GM18907 (cell line): Measurements from ENCODE around the gene PACSIN3.

Source experiments
- ATAC-seq: cut with Tn5 transposase; IDR thresholded peaks from one replicate; pipeline ENCODE4 v1.9.1; 2021; ENCODE audit warnings: mild to moderate bottlenecking, moderate library complexity; ENCODE audit not compliant: unreplicated experiment

Gene PACSIN3

DNA sequence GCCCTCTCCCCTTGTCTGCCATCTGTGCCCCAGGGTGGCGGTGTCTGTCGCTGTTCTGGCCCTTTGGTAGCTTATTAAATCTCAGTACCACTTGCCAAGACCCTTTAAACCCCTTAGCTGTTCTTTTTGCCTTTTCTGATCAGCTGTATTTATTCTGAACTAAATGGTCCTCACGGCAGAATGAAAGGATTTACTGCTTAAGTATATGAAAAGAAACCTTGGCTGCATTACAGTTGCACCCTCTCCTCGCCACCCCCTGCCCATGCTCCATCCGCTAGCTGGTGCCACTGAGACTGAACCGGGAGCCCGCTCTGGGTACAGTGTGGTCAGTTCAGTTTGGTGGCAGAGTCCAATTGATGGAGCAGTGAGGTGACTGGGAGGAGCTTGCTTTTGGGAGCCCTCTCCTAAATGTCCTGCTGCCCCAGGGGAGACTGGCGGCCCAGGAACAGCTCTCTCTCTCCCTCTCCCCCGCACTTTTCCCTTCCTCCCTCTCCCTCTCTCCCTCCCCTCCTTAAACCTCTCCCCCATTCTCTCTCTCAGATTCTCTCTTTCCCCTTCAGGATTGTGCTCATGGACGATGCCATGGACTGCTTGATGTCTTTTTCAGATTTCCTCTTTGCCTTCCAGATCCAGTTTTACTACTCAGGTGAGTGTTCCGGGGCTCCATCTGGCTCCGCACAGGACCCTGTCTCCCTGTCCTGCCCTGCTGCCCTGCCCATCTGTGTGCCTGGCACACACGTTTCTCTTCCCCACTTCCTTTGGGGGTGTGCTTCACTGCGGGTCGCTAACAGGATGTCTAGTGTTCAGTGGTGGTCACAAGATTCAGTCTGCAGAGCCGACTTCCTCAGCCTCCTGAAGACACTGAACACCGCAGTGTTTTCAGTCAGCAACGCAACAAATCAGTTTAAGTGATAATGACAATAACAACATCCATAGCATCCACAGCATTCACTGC, 31.3 kb downstream of the PACSIN3 start:
- ATAC-seq = no peak

DNA sequence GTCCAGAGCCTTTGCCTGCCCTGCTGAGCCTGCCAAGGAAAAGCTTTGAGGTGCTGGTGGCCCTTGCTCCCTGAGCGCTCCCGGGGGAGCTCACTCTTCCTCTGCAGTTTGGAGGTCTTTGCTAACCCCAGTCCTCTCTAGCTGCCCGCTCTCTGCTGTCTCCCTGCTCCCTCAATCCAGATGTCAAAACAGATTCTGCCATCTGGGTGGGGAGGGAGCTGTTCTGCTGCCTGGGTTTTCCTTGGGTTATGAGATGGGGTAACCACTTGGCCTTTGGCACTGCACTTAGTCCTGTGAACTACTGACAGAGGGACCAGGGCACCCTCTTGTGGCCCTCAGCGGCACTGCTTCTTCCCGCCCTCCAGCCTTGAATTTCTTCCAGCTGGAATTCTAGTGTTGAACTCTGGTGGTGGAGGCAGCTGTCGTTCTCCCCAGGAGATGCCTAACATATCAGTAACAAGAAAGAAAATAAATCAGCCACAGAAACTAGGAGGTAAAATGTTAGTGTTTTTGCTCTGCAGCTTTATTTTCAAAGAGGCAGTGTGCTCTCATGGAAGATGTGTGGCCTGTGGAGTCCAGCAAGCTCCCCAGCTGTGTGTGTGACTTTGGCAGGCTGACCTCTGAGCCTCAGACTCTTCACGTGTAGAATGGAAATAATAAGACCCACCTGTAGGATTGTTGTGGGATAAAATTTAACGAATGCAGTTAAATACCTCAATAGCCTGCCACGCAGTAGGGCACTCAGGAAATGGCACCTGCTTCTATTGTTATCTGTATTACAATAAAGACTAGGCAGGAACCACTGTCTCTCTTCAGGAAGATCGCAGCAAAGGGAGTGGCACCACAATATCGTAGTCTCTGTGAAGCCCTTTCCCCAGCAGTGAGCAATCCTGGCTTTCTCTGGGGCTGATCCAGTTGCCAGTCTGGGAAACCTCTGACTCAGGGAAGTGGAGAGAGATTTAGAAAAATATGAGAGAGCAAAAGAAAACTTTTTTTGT, 33.0 kb downstream of the PACSIN3 start:
- peak; percentile 56 for ATAC-seq

DNA sequence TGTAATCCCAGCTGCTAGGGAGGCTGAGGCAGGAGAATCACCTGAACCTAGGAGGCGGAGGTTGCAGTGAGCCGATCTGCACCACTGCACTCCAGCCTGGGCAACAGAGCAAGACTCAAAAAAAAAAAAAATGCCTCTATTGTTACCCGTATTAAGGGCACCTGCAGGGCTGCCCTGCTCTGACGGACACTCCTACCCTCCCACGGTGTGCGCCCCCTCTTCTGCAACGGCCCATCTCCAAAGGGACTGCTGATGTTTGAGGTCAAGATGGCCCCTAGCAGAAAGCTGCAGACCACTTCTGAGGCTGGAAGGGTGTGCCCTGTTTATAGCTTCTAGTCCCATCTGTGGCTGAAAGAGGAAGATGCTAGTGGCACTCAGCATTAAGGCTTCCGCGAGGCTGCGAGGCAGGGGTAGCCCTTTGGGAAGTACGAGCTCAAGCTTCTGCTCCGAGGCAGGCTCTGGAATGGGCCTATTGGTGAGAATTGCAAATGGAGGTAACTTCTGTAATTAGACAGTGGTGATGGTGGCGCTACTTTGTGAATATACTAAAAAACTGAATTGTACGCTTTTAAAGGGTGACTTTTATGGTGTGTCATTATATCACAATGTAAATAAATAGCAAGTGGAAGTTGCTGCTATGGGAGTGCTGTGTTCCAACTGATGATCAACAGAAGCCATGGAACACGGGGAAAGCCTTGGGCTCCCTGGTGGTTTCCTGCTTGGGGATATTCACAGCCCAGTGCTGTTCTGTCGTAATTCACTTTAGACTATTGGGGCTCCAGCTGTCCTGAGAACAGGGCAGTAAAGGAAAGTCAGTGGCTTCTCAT, 33.9 kb downstream of the PACSIN3 start:
- no peak for ATAC-seq

DNA sequence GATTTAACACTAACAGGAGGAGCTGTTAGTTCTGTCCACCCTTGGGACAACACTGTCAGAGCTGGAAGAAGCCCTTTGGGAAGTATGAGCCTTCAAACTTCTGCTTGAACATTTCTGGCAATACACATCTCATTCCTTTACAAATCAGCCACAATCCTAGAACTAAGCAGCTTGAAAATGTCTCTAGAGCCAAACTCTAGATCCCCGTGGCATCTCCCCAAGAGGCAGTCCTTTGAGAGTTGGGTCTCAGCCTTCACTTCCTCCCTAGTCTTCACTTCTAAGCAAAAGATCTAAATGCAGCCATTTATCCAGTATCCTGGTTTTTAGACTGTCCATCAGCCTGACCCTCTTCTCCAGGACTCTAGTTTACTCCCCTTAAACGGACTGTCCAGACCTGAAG, 36.5 kb downstream of the PACSIN3 start:
- ATAC-seq = no peak

DNA sequence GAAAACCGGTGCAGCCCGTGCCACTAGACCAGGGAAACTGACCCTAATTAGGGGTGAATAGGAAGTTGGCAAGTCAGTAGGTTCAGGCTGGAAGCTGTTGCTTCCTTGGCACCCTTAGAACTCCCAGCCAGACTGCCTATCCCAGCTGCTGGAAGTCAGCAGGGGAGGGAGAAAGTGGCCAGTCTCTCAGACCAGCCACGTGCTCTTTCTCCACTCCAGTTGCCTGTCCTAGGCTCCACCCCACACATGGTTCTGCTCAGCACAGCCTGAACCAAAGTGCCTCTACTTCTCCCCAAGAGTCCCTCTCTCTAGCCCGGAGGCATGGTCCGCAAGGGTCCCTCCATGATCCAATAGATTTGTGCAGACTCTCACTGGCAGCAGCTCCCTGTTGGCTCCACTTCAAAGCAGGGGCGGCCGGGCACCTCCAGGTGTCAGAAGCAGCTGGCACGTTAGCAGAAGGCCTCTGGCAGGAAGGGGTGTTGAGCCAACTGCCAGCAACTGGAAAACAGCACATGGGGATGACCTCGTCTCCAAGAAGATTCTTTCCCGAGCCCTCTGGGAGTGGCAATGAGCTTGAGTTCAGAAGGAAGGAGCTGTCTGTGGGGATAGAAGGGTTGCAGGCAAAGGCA, 37.2 kb downstream of the PACSIN3 start:
- ATAC-seq = no peak

DNA sequence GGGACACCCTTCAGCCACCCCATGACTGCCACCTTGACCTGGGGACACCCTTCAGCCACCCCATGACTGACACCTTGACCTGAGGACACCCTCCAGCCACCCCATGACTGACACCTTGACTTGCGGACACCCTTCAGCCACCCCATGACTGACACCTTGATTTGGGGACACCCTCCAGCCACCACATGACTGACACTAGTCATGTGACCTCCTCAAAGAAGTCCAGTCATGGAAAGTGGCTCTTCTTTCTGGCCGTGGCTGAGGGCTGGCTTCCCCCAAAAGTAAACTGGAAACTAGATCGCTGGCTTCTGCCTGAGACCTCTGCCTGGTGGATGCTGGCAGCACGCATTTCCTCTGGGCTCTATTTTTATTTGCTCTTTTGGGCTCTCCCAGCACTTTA, 38.0 kb downstream of the PACSIN3 start:
- ATAC-seq = no peak

DNA sequence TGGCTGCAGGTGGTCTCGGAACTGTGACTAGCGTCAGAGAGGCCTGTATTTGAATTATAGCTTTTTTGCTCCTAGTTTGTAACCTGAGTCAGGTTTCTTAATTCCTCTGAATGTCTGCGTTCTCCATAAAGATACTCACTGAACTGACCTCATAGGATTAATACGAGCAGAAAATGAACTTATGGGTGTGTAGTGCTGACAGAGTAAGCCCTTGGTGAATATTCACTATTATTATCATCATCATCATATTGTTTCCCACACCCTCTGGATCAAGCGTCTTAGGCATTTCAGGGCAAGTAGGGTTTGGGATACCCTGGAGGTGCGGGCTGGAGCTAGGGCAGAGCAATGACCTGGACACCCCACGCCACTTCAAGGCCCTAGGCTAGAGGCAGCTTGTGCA, 38.6 kb downstream of the PACSIN3 start:
- no peak for ATAC-seq

DNA sequence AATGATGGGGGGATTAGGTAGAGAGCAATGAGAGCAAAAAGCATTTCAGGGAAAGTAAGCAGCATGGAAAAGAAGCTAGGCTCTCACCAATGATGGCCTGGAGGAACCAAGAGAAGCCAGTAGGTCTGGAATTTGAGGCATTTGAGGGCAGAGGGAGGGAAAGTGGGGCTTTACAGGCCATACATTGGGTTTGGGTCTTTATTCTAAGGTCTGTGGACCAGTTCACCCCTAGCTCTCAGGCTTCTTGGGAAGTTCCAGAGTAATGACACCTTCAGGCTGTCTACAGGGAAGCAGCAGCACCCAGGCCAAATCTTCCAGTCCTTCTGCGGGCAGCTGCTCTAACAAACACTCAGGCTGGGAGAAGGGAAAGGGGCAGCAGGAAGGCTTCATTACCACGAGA, 39.0 kb downstream of the PACSIN3 start:
- no peak for ATAC-seq

DNA sequence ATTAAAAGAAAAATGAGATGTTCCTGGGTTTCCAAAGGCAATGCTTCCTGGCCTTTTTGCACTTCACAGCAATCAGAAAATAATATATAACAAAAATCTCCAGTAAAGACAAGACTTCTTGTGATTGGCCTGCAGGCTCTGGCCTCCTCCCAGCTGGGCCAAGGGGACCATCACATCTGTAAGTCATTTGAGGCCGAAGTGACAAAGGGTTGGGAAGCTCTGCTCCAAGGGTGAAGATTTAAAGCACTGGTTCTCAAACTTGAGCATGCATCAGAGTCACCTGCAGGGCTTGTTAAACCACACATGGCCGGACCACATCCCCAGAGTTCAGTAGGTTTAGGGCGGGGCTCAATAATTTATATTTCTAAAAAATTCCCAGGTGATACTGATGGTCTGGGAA, 41.7 kb downstream of the PACSIN3 start:
- no peak for ATAC-seq

DNA sequence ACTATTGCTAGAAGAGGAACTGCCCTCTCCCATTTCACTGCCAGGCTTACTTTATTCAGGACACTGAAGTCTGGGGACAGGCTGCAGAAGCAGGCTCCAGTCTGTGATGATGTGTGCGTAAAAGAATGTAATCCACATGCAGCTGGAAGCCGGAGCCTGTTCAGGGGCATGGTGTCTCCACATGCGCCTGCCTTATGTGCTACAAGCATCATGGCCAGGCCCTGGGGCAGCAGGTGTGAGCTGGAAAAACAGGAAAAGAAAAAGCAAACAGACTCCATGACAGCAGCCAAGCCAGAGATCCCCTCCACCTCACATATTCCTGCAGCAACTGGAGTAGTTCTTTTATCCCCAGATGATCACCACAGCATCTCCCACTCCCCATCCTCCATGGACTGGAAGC, 42.9 kb downstream of the PACSIN3 start:
- no peak for ATAC-seq

DNA sequence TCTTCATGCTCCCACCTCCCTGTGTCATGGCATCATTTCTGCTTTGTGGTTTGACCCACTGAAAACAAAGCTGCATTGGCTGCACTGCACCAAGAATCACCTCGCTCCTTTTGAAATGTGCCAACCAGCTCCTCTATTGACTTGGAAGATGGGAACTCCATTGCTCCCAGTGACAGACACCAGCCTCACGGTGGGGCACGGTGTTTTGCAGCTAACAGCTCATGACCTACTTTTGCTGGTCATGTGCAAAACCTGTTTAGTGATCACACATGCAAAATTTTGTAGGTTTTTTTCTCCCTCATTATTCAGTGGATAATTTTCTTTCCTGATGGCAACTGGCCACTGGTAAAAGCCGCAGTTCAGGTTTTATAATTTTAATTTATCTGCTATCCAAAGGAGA, 46.4 kb downstream of the PACSIN3 start:
- no peak for ATAC-seq

DNA sequence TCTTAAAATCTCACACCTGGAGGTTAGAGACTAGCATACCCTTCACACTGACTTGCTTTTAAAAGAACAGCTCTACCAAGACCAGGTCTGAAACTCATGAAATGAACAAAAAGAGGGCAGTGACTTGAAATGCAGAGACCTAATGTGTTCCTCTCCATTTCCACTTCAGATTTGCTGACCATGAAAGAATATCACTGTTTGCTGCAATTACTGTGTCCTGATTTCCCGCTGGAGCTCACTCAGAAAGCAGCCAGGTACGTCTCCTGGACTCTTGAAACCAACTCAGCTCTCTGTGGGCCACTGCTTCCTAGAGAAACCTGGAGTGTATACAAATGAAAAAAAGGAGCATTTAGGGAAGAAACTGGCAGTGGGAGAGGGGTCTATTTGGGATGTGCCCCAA, 48.8 kb downstream of the PACSIN3 start:
- ATAC-seq = no peak

DNA sequence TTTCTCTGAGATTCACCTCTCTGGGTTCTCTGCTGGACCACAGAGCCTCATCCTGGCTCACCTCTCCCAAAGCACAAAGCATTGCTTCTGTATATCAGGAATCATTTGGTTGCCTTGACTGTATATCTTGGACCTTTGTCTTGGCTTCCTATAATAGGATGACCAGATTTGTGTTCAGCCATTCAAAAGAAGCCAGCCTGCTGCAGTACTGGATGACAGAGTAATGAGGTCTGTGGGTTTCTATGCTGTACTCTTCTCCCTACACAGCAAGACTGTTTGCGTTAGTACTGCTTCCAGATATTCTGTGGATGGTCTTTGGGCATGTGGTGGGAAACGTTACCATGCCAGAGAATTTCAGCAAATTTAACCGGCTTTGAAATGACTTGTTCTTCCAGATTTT, 49.3 kb downstream of the PACSIN3 start:
- ATAC-seq = no peak

DNA sequence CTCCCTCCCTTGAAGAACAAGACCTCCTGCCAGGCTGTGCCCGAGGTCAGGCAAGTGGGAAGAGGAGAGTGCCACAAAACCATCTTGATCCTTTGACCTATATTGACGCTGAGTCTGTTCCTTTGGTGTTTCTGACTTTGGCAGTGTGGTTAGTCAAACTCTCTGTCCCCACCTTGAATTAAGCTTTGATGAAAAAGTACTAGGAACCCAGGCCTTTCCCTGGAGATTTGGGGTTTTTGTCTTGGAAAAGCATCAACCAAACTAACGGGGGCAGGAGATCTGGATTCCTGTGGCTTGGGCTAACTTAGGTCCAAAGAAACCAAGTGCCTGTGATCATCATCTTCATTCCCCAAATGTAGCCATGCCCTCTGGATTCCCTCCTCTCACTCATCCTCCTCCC, 49.9 kb downstream of the PACSIN3 start:
- no peak for ATAC-seq

DNA sequence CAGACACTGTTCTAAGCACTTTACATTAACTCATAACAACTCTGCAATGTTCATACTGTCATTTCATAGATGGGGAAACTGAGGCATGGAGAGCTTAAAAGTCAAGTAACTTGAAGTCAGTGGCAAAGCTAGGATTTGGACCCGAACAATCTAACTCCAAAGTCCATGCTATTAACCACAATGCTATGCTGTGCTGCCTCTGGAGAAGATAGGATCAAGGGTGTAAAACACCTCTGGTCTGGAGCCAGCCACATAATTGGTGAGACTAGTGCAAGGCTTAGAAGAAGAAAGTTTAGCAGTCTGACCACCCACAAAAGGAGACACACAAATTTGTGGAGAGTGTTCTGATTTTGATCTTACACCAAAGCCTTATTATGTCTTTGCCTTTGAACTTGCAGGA, 53.3 kb downstream of the PACSIN3 start:
- ATAC-seq = no peak

DNA sequence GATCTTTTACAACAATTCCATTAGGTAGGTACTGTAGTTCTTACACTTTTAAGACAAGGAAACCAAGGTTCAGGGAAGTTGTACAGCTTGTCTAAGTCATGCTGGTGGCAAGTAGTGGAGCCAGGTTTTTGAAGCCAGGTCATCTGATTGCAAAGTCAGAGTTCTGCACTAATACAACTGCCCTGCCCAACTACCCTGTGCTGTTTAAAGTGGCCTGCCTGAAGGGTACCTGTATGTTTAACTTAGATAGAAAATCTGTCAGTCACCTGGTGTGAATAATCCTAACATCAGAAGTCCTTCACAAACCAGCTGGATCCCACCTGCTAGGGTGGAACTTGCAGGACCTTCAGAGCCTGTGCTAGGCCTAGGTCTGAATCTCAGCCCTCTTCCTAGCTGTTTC, 53.7 kb downstream of the PACSIN3 start:
- no peak for ATAC-seq

DNA sequence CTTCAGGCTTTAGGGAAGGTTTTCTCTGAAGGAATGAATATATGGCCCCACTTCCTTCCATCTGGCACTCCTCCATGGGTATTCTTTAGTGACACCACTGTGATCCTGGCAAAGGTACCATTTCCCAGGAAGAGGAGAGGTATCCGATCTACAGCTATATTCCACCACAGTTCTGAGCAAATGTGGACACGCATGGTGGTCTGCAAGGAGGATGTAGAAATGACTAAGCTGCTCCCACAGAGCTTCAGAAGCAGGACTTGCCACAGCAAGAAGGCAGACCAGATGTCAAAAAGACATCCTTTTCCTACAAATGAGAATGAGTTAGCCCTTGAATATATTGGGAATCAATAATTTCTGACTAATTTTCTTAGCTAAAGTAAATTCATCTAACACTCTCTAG, 55.1 kb downstream of the PACSIN3 start:
- ATAC-seq = no peak

DNA sequence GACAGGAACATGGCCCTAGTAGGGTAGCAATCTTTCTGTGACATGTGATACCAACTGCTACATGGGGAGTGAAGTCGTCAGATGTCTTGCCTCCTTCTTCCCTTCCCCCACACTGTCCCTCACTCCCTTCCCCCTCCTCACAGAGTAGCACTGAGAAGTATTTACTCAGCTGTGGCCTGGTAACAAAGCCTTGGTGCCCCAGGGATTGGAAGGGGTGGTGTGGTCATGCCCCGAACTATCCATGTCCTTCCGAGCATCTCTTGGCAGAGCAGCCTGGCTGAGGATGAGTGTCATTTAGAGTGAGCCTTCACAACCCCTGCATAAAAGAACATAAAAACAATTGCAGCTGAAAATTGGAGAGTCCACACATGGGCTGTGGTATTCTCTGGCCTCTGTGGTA, 55.7 kb downstream of the PACSIN3 start:
- ATAC-seq = no peak
